Aorta (tissue), 5 donors: ENCODE results near the gene MTHFSD. TPM values are rescaled to one million over a fixed set of nuclear protein-coding genes. Genes with fewer than 3 reads are reported as not detected.

Experiments used
- ATAC-seq: fragments of 200-7000 bp; cut with Tn5 transposase; one replicate; pipeline ENCODE4 v1.9.1; 2022; ENCODE audit warnings: moderate library complexity; ENCODE audit not compliant: low FRiP score
- DNase-seq, 2 donors: peaks; one replicate each; pipeline ENCODE4 v3.0.0-alpha.2; 2020
- H3K27ac ChIP-seq, 2 donors: one replicate each; pipeline ENCODE4 v1.5.1; 2013; ENCODE audit warnings: low read length in 2 of 2, mild to moderate bottlenecking in 2 of 2, moderate library complexity in 2 of 2, control low read depth in 1 of 2, inconsistent platforms in 1 of 2, low read depth in 1 of 2
- H3K27me3 ChIP-seq, 2 donors: one replicate each; pipeline ENCODE4 v1.6.1; 2013; ENCODE audit warnings: control low read depth in 1 of 2, low read length in 1 of 2, mild to moderate bottlenecking in 1 of 2, moderate library complexity in 1 of 2; ENCODE audit not compliant: insufficient read depth in 2 of 2, control insufficient read depth in 1 of 2
- H3K36me3 ChIP-seq, 2 donors: one replicate each; pipeline ENCODE4 v1.6.1; 2013; ENCODE audit warnings: control low read depth in 1 of 2, low read length in 1 of 2, mild to moderate bottlenecking in 1 of 2; ENCODE audit not compliant: insufficient read depth in 2 of 2, control insufficient read depth in 1 of 2
- H3K4me1 ChIP-seq, 2 donors: one replicate each; pipeline ENCODE4 v1.6.1; 2013; ENCODE audit warnings: low read length in 2 of 2, control low read depth in 1 of 2, mild to moderate bottlenecking in 1 of 2, moderate library complexity in 1 of 2; ENCODE audit not compliant: insufficient read depth in 2 of 2, control insufficient read depth in 1 of 2
- H3K4me3 ChIP-seq, 2 donors: one replicate each; pipeline ENCODE4 v1.5.1; 2013; ENCODE audit warnings: low read length in 2 of 2, control low read depth in 1 of 2, mild to moderate bottlenecking in 1 of 2
- H3K9me3 ChIP-seq: one replicate; pipeline ENCODE4 v1.6.1; 2013; ENCODE audit warnings: mild to moderate bottlenecking, low read length; ENCODE audit not compliant: control insufficient read depth
- WGBS, 2 donors: extraction: QIAGEN DNeasy Blood & Tissue Kit; methylation state at CpG; one replicate each; pipeline ENCODE4 v1.1.7; 2013; 5-methylcytosine and 5-hydroxymethylcytosine counted together
- intact Hi-C, 2 donors: fragments of 100-400 bp; cut with DNase I; formaldehyde crosslinking; loops; one replicate each; pipeline versions ENCODE4 v1.14.2 to v1.15.0; 2022
- polyA plus RNA-seq, 2 donors: library from polyadenylated mRNA; stranded (reverse); fragments of 200-250 nt; gene quantifications; one replicate each; pipeline ENCODE4 v1.2.3, GENCODE V29; 2013
- total RNA-seq, 2 donors: library from RNA; stranded (reverse); fragmentation: NEBNext Ultra II Directional; extraction: Animal tissue kit (Norgen Biotek cat#: 25700); gene quantifications; one replicate each; pipeline ENCODE4 v1.2.1, GENCODE V29; 2021
- donor health status: healthy with polysubstance abuse.
- donor health status: Bipolar disorder and iron deficiency.
- donor health status: DM: no; HTN: no; CAD: no.
- donor health status: DM: no; HTN: no; CAD: no.
- donor health status: DM: yes; HTN: yes; CAD: no.

Gene MTHFSD
- total and polyA plus RNA-seq, 4 donors: 2.3 to 23.1 (median 13.6) TPM

DNA sequence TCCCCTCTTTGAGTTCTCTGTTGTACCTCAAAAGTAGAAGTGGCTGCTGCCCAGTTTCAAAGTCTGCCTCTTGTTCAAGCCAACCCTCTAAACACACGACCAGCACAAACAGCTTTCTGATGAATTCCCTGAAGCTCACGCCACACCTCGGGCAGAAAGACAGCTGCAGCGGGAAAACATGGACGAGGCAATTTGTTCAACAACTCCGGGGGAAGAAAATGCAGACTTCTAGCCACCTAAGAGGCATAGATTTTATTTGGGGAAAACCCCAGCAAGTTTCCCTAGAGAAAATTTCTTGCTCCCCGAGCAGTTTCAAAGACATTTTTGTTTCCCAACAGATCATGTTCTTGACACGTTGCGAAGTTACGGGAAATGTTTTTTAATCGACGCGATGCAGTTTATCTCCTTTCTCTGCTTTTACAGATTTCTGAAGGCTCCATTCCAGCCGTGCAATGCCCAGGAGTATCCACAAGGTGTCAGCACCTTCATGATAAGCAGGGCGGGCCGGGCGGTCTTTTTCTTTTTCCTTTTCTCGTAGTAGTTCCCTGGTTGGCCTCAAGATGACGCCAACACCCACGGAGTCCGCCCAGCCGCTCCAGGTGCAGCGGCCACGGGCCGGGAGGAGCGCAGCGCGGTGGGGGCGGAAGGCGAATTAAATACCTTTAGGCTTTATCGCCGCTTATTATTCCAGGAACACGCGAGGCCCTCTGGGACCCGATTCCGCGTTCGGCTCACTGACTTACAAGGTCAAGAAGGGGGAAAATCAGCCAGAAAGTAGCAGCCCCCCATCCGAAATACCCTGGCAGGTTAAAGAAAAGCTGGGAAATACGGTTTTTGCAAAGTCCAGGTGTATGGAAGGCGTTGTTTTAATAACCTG is 8.7 kb upstream of the MTHFSD start:
- H3K27me3 ChIP-seq: no peaks in the 10 kb centered on the region
- WGBS, 2 donors: 0 to 1% methylated on average over 41 of the region's 41 CpGs
- H3K4me3 ChIP-seq: peak overlapping the region; percentile 3 to 41
- intact Hi-C loops: loop anchor here (1.0 to 10.0 kb wide), 8 partner anchors 499 to 821 kb away; partner anchors contain the start of gene FBXO31 (in 1 of the 2)
- H3K27ac ChIP-seq: peak overlapping the region; percentile 91 to 94
- H3K9me3 ChIP-seq: no peaks in the 10 kb centered on the region
- DNase-seq (peak; percentile 93 to 95), ATAC-seq (peak; percentile 92)
- no peaks in the 10 kb centered on the region for H3K36me3 ChIP-seq
- no peaks in the 10 kb centered on the region for H3K4me1 ChIP-seq

DNA sequence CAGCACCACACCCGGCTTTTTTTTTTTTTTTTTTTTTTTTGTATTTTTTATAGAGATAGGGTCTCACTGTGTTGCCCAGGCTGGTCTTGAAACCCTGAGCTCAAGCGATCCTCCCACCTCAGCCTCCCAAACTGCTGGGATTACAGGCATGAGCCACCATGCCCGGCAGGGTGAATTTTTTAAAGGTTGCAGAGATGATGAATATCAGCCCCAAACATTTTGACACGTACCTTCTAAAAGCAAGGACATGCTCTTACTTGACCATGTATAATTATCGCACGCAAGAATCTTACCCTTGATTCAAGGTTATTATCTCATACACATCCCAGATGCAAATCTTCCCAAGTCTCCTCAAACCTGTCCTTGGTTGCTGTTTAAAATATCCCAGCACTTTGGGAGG is 7.3 kb upstream of the MTHFSD start:
- Histone ChIP-seq H3K4me3 (no peak overlapping the region), H3K27me3 (no peaks in the 10 kb centered on the region), H3K4me1 (no peaks in the 10 kb centered on the region), H3K36me3 (no peaks in the 10 kb centered on the region), H3K27ac (no peak overlapping the region), H3K9me3 (no peaks in the 10 kb centered on the region)
- WGBS, 2 donors: 89 to 97% methylated on average over 6 of the region's 6 CpGs
- intact Hi-C loops: loop anchor here (2.0 to 10.0 kb wide), 4 partner anchors 642 to 822 kb away; partner anchors contain the start of gene FBXO31 (in 1 of the 2)
- DNase-seq (no peak), ATAC-seq (no peak)

DNA sequence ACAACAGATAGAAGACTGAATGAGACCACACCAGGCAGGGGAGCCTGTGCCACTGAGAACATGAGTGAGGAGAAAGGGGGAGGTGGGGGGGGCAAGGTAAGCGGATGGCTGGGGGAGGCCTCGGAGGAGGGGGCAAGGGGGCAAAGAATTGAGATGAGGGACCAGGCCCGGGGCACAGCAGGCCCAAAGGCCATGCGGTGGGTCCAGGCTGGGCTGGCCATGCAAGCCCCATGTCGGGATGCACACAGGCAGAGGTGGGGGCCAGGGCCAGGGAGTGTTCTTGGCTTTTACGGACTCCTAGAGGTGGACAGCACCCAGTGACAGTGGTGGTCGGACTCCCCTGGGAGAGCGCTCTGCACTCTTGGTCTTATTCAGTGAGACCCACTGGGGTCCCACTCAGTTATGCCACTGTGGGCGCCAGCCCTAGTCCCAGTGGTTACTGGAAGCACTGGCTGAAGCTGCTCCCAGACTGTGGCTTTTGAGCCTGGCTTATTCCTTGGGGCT is 4.8 kb upstream of the MTHFSD start:
- intact Hi-C loops: loop anchor here (5.0 to 10.0 kb wide), 5 partner anchors 567 to 825 kb away; partner anchors contain the start of gene FBXO31 (in 2 of the 2)
- no peaks in the 10 kb centered on the region for H3K27me3 ChIP-seq

DNA sequence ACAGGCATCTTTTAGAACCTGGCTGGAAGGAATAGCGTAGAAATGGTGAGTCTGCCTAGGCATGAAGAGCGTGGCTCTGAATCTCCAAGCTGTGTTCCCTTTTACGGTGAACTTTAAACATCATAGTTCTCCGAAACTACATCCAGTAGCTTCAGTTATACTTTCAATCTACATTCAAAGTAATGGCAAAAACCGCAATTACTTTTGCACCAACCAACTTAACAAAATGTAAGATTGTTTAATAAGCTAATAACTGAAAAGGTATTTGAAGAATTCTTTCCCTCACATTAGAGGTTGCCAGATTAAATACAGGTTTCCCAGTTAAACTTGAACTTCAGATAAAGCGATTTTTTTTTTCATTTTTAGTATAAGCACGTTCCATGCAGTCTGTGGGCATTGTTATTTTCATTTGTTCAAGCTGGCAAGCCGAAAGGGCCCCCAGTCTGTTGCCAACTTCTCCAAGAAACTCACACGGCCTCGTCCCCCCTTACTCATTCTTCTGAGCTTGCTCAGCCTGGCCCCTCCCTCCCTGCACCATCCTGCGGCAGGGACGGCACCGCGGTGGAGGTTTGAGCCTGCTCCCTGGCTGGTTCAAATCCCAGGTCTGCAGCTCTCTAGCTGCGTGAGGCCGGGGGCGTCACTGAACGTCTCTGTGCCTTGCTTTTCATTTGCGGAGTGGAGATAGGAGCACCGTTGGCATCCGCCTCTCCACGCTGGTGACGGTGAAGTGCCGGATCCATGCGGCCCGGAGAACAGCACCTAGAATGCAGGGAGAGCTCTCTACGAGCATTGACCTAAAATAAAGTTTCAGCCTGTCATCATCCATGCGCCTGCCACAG is 3.5 kb upstream of the MTHFSD start:
- ATAC-seq (no peak), DNase-seq (peak; percentile 82 to 89)
- Histone ChIP-seq H3K27ac (peak overlapping the region in 1 of 2 donors; percentile 92), H3K4me3 (no peak overlapping the region), H3K27me3 (no peaks in the 10 kb centered on the region), H3K9me3 (no peaks in the 10 kb centered on the region), H3K36me3 (no peaks in the 10 kb centered on the region), H3K4me1 (no peaks in the 10 kb centered on the region)
- intact Hi-C loops: loop anchor here in 1 of 2 donors (5.0 kb wide), 2 partner anchors 569 to 824 kb away; partner anchors contain the start of gene FBXO31
- WGBS, 2 donors: 8 to 12% methylated on average over 28 of the region's 28 CpGs

More for the DNA sequence above, 4.8 kb upstream of the MTHFSD start:
- H3K36me3 ChIP-seq: no peaks in the 10 kb centered on the region
- no peak overlapping the region for H3K27ac ChIP-seq
- WGBS, 2 donors: 90 to 92% methylated on average over 8 to 9 of the region's 9 CpGs
- DNase-seq: no peak
- H3K4me1 ChIP-seq: no peaks in the 10 kb centered on the region
- H3K4me3 ChIP-seq: no peak overlapping the region
- no peak for ATAC-seq
- no peaks in the 10 kb centered on the region for H3K9me3 ChIP-seq

DNA sequence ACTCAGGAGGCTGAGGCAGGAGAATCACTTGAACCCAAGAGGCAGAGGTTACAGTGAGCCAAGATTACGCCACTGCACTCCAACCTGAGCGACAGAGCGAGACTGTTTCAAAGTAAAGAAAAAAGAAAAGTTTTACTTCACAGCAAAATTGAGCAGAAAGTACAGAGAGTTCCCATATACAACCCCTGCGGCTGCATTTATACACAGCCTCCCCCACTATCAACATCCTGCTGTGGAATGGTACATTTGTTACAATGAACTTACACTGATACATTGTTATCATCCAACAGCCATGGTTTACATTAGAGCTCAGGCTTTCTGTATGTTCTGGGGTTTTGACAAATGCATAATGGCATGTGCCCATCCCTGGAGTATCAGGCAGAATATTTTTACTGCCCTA is 2.6 kb upstream of the MTHFSD start:
- DNase-seq (no peak), ATAC-seq (no peak)
- Histone ChIP-seq H3K9me3 (no peaks in the 10 kb centered on the region), H3K27ac (peak overlapping the region in 1 of 2 donors; percentile 92), H3K4me1 (no peaks in the 10 kb centered on the region), H3K27me3 (no peaks in the 10 kb centered on the region), H3K36me3 (no peaks in the 10 kb centered on the region), H3K4me3 (no peak overlapping the region)
- 54 to 56% methylated on average over 4 of the region's 4 CpGs for WGBS, 2 donors
- intact Hi-C loops: loop anchor here in 1 of 2 donors (5.0 kb wide), 2 partner anchors 570 to 825 kb away; partner anchors contain the start of gene FBXO31

DNA sequence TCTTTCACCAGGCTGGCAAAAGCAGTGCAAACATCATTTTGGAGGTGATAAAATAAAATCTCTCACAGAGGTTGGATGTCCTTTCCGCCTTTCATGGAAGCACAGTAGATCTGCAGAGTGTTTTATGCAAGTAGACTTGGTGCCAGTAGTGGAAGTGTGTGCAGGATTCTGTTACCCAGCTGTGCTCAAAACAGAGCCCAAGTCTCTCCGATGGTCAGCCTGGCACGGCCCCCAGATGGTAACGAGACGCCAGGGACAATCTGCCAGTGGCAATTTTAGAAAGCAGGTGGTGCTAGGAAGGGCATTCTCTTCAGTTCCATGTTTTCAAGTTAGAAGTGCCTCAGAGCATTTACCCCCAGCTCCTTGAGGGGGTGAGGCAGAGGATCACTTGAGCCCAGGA is 1.5 kb upstream of the MTHFSD start:
- Histone ChIP-seq H3K4me3 (no peak overlapping the region), H3K4me1 (no peaks in the 10 kb centered on the region), H3K27ac (peak overlapping the region in 1 of 2 donors; percentile 56), H3K9me3 (no peaks in the 10 kb centered on the region), H3K36me3 (no peaks in the 10 kb centered on the region), H3K27me3 (no peaks in the 10 kb centered on the region)
- no peak for ATAC-seq
- 17 to 19% methylated on average over 5 of the region's 5 CpGs for WGBS, 2 donors
- intact Hi-C loops: loop anchor here in 1 of 2 donors (5.0 kb wide), 2 partner anchors 571 to 826 kb away; partner anchors contain the start of gene FBXO31
- DNase-seq: no peak

DNA sequence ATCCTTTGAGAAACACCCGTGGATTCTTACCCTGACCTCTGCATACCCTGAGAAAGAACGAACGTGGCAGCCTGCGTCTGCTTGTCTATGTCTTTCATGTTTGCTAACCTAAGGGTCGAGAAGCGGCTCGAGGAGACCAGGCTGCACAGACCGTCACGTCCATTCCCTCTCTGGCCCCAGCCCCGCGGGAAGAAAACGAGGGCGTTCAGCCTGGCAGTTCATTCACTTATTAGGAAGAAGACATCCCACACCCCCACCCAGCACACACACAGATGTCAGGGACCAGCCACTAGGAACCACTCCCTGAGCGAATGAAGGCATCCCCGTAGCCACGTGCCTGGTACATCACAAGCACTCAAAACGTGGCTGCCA is 655 bp upstream of the MTHFSD start:
- no peak for ATAC-seq
- no peak for DNase-seq
- H3K4me3 ChIP-seq: peak overlapping the region; percentile 72 to 93
- H3K27ac ChIP-seq: peak overlapping the region in 1 of 2 donors; percentile 85
- 29% methylated on average over 17 of the region's 17 CpGs for WGBS, 2 donors
- H3K36me3 ChIP-seq: no peaks in the 10 kb centered on the region
- H3K9me3 ChIP-seq: no peaks in the 10 kb centered on the region
- H3K27me3 ChIP-seq: no peaks in the 10 kb centered on the region
- intact Hi-C loops: loop anchor here in 1 of 2 donors (5.0 kb wide), 2 partner anchors 572 to 827 kb away; partner anchors contain the start of gene FBXO31
- no peaks in the 10 kb centered on the region for H3K4me1 ChIP-seq

DNA sequence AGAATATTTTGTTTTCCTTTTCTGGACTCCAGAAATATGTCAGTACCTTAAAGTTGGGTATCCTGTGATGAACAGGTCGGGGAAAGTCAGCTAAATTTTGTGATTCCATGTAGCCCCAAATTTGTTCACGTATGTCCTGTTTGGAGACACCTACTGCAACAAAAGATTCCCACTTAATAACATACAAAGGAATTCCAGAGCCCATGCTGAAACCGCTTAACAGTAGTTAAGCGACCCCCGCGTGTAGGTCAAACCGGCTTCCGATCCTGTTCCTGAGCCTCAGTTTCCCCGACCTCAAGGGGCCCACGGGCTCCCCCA is 477 bp downstream of the MTHFSD start:
- H3K4me1 ChIP-seq: no peaks in the 10 kb centered on the region
- H3K27ac ChIP-seq: peak overlapping the region; percentile 30 to 60
- no peaks in the 10 kb centered on the region for H3K9me3 ChIP-seq
- ATAC-seq: no peak
- DNase-seq: no peak
- no peaks in the 10 kb centered on the region for H3K27me3 ChIP-seq
- peak overlapping the region; percentile 93 to 96 for H3K4me3 ChIP-seq
- 4 to 5% methylated on average over 10 of the region's 10 CpGs for WGBS, 2 donors
- intact Hi-C loops: no loop called here
- no peaks in the 10 kb centered on the region for H3K36me3 ChIP-seq
